Measurements from ENCODE around the gene DIP2C. TPM values are rescaled to one million over a fixed set of nuclear protein-coding genes. Genes with fewer than 3 reads are reported as not detected.

The DIP2C gene
- 10 to 100 TPM in 1 of 3 donors, 1 to 10 TPM in 2; 8.0 to 72.0 (median 8.5) TPM for total RNA-seq
- long read RNA-seq, donor 1, partial matches to known transcripts, result 16 of 32 reads
- long read RNA-seq, donor 1, other reads (novel, unspliced or antisense), result 16 of 32 reads
- long read RNA-seq, donor 2, partial matches to known transcripts, result 1 of 2 reads
- long read RNA-seq, donor 2, other reads (novel, unspliced or antisense), result 1 of 2 reads

GRCh38 chr10:689452-690371, at the start of gene DIP2C:
Gene DIP2C, minus strand, starts transcription at chr10:689668. Its CDS starts 90 bp downstream, at chr10:689578.
- no peaks in the 10 kb centered on the region for H3K4me1 ChIP-seq (ENCODE audit: low read depth)
- no peaks in the 10 kb centered on the region for H3K9me3 ChIP-seq
- TF ChIP-seq, protein P1, sequence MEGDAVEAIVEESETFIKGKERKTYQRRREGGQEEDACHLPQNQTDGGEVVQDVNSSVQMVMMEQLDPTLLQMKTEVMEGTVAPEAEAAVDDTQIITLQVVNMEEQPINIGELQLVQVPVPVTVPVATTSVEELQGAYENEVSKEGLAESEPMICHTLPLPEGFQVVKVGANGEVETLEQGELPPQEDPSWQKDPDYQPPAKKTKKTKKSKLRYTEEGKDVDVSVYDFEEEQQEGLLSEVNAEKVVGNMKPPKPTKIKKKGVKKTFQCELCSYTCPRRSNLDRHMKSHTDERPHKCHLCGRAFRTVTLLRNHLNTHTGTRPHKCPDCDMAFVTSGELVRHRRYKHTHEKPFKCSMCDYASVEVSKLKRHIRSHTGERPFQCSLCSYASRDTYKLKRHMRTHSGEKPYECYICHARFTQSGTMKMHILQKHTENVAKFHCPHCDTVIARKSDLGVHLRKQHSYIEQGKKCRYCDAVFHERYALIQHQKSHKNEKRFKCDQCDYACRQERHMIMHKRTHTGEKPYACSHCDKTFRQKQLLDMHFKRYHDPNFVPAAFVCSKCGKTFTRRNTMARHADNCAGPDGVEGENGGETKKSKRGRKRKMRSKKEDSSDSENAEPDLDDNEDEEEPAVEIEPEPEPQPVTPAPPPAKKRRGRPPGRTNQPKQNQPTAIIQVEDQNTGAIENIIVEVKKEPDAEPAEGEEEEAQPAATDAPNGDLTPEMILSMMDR (IDR thresholded peaks at IDR 0.05), result no peak
- intact Hi-C loops (cut with DNase I, micrococcal nuclease), result loop anchor here in 1 of 2 donors (10.0 kb wide), 1 partner anchor 175 kb away; no protein-coding TSS in a partner anchor
- peak in 2 of 3 donors; percentile 62 to 79 for DNase-seq
- ATAC-seq, result peak; percentile 80
- H3K36me3 ChIP-seq (ENCODE audit: low read depth), result no peaks in the 10 kb centered on the region
- peak within 1 kb of the TSS; percentile 50 for H3K4me3 ChIP-seq

- Histone ChIP-seq H3K36me3 (ENCODE audit: low read depth) (no peaks in the 10 kb centered on the region), H3K4me1 (ENCODE audit: low read depth) (no peaks in the 10 kb centered on the region), H3K9me3 (no peaks in the 10 kb centered on the region), H3K4me3 (no peak overlapping the region)
- DNase-seq (no peak), ATAC-seq (no peak)
- intact Hi-C loops (cut with DNase I, micrococcal nuclease), result no loop called here
- TF ChIP-seq, protein P1 (IDR thresholded peaks at IDR 0.05), result no peak
These were observed 45.0 kb upstream of the DIP2C start for GRCh38 chr10:734481-734880.

DNA sequence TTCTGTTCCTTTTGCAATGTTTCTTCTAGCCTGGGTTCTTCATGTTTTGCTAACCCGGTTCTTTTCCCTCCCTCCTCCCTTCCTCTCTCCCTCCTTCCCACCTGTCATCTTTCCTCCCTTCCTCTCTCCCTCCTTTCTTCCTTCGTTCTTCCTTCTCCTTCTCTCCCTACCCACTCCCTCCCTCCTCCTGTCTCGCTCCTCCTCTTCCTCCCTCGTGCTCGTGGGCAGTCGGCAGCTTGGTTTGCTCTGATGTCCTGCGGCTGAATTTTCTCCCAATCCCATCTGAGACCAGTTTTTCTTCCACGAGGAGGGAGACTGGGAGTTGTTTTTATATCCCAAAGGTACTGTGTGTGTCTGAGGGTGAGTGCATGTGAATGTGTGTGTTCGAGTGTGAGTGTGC, 43.6 kb upstream of the DIP2C start:
- H3K9me3 ChIP-seq, result no peaks in the 10 kb centered on the region
- no peak for DNase-seq
- no peak overlapping the region for H3K4me3 ChIP-seq
- no peaks in the 10 kb centered on the region for H3K4me1 ChIP-seq (ENCODE audit: low read depth)
- no peaks in the 10 kb centered on the region for H3K36me3 ChIP-seq (ENCODE audit: low read depth)
- ATAC-seq, result no peak
- TF ChIP-seq, protein P1 (IDR thresholded peaks at IDR 0.05), result no peak
- intact Hi-C loops (cut with DNase I, micrococcal nuclease), result no loop called here

GRCh38 chr10:729213-729612, 39.7 kb upstream of the DIP2C start:
- ATAC-seq (peak; percentile 66), DNase-seq (no peak)
- intact Hi-C loops (cut with DNase I, micrococcal nuclease), result no loop called here
- Histone ChIP-seq H3K4me3 (no peak overlapping the region), H3K4me1 (ENCODE audit: low read depth) (no peaks in the 10 kb centered on the region), H3K36me3 (ENCODE audit: low read depth) (no peaks in the 10 kb centered on the region), H3K9me3 (no peaks in the 10 kb centered on the region)
- TF ChIP-seq, protein P1 (IDR thresholded peaks at IDR 0.05), result no peak

DNA sequence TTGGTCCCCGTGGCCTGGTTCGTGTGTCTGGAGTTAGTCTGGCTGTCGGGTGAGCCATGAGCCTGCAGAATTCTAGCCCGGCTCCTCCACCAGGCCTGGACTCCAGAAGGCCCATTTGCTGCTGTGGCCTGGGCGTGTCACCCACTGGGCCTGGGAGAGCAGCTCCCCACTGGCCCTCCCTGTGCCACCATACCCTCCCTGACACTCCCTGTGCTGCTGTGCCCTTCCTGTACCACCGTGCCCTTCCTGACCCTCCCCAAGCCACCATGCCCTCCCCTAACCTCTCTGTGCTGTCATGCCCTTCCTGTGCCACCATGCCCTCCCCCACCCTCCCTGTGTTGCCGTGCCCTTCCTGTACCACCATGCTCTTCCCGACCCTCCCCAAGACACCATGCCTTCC, 39.1 kb upstream of the DIP2C start:
- H3K4me3 ChIP-seq, result no peak overlapping the region
- no peaks in the 10 kb centered on the region for H3K4me1 ChIP-seq (ENCODE audit: low read depth)
- no peaks in the 10 kb centered on the region for H3K9me3 ChIP-seq
- peak; percentile 68 for ATAC-seq
- intact Hi-C loops (cut with DNase I, micrococcal nuclease), result no loop called here
- TF ChIP-seq, protein P1 (IDR thresholded peaks at IDR 0.05), result no peak
- no peaks in the 10 kb centered on the region for H3K36me3 ChIP-seq (ENCODE audit: low read depth)
- DNase-seq, result peak in 2 of 3 donors; percentile 36

Measured in mucosa of descending colon (tissue), 3 donors.